Vagina (tissue), 2 donors: ENCODE data around the gene QPCTL. TPM values are rescaled to one million over a fixed set of nuclear protein-coding genes. Genes with fewer than 3 reads are reported as not detected.

ENCODE experiments used
- DNase-seq, 2 donors: peaks; one replicate each; pipeline ENCODE4 v3.0.0-alpha.2; 2017; ENCODE audit errors: extremely low spot score in 2 of 2
- H3K27ac ChIP-seq: fragments of 200-600 bp; sonication (generic); one replicate; pipeline ENCODE4 v1.5.1; 2019
- H3K27me3 ChIP-seq: fragments of 200-600 bp; sonication (generic); one replicate; pipeline ENCODE4 v1.5.1; 2019
- H3K36me3 ChIP-seq, 2 donors: fragments of 200-600 bp; sonication (generic); one replicate each; pipeline ENCODE4 v1.5.1; 2017 to 2019
- H3K4me1 ChIP-seq: fragments of 200-600 bp; sonication (generic); one replicate; pipeline ENCODE4 v1.5.1; 2019
- H3K4me3 ChIP-seq, 2 donors: fragments of 200-600 bp; sonication (generic); 1 replicate in 1 of 2; 2 replicates in 1 of 2; pipeline ENCODE4 v1.5.1; 2016 to 2019
- H3K9me3 ChIP-seq: fragments of 200-600 bp; sonication (generic); one replicate; pipeline ENCODE4 v1.5.1; 2019
- CTCF ChIP-seq, 3 experiments: fragments of 450-650 bp in 2 of 3; fragments of 200-600 bp in 1 of 3; sonication (generic) in 1 of 3; IDR thresholded peaks; one replicate each; pipeline ENCODE4 v1.5.1; 2017 to 2019; ENCODE audit warnings: antibody characterized with exemption in 3 of 3, mild to moderate bottlenecking in 2 of 3, moderate library complexity in 2 of 3
- POLR2A ChIP-seq, 2 donors: fragments of 450-650 bp; IDR thresholded peaks; one replicate each; pipeline ENCODE4 v1.6.1; 2017; ENCODE audit warnings: antibody characterized with exemption in 2 of 2, mild to moderate bottlenecking in 2 of 2, moderate library complexity in 2 of 2
- POLR2AphosphoS5 ChIP-seq, 2 donors: sonication (generic); formaldehyde crosslinking; IDR thresholded peaks; one replicate each; pipeline ENCODE4 v1.9.0; 2017; ENCODE audit warnings: antibody characterized with exemption in 2 of 2, mild to moderate bottlenecking in 2 of 2, low read depth in 1 of 2; ENCODE audit not compliant: insufficient read depth in 1 of 2
- intact Hi-C: fragments of 100-400 bp; cut with DNase I; formaldehyde crosslinking; loops from one replicate; pipeline ENCODE4 v1.15.1; 2023
- total RNA-seq: library from RNA; depleted of rRNA; stranded (reverse); fragments of >200 nt; gene quantifications from one replicate; pipeline ENCODE4 v1.2.3, GENCODE V29; 2016

The QPCTL gene
- 4.7 TPM for total RNA-seq

DNA sequence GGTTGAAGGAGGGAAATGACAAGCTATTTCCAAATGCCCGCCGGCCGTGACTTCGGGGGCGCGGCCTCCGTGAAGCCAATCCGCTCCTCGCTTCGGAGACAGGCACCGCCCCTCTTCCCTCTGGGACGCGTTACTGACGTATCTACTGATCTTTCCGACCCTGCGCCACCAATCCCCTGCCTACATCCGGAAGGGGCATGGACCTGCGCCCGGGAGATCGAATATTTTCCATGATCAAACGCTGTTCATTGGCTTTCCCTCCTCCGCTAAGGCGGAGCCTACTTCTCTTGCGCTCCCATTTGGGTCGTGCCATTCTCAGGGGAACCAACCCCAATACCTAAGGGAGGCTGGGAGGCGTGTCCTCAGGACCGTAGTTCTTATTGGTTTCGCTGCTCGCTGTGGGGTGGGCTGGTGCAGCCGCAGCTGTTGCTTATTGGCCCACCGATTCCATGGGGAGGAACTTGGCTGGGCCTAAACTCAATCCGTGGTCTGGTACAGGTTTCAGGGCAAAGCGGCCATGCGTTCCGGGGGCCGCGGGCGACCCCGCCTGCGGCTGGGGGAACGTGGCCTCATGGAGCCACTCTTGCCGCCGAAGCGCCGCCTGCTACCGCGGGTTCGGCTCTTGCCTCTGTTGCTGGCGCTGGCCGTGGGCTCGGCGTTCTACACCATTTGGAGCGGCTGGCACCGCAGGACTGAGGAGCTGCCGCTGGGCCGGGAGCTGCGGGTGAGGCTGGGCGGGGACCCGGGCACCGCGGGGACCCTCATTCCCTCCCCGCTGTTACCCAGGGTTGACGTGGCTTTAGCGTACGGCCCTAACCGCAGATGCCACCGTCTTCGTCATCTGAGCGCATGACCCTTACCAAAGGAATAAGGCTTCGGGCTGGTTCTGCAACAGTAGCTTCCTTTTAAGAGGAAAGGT, at the start of gene QPCTL:
TSS of gene QPCTL (plus strand) at position 480 of the 919 bp plus-strand sequence. CDS start at position 518, 38 bp downstream.
- H3K9me3 ChIP-seq = no peaks in the 10 kb centered on the region
- DNase-seq = peak in 1 of 2 donors; percentile 99
- intact Hi-C loops = no loop called here

GRCh38 chr19:45643024-45643926, 49.2 kb upstream of the QPCTL start:
- Histone ChIP-seq H3K36me3 (no peaks in the 10 kb centered on the region), H3K9me3 (no peaks in the 10 kb centered on the region), H3K27ac (no peak overlapping the region), H3K4me3 (peak overlapping the region in 1 of 2 donors; percentile 34), H3K4me1 (peaks cover 59% of the 10 kb centered on the region), H3K27me3 (no peaks in the 10 kb centered on the region)
- TF ChIP-seq POLR2AphosphoS5 (IDR thresholded peaks at IDR 0.05; ENCODE audit: insufficient read depth in 1 of 2, low read depth in 1 of 2) (peak in 1 of 2 donors; percentile 75), POLR2A (IDR thresholded peaks at IDR 0.05) (no peak), CTCF (IDR thresholded peaks at IDR 0.05) (peak; percentile 93 to 98 (median 96))
- no peak for DNase-seq
- intact Hi-C loops = loop anchor here (5.0 kb wide), 1 partner anchor 36 kb away; no protein-coding TSS in a partner anchor

More for the DNA sequence above, at the start of gene QPCTL:
- TF ChIP-seq POLR2A (IDR thresholded peaks at IDR 0.05) (peak in 1 of 2 donors; percentile 46), POLR2AphosphoS5 (IDR thresholded peaks at IDR 0.05; ENCODE audit: insufficient read depth in 1 of 2, low read depth in 1 of 2) (peak; percentile 79 to 88), CTCF (IDR thresholded peaks at IDR 0.05) (no peak)
- no peaks in the 10 kb centered on the region for H3K27me3 ChIP-seq
- H3K36me3 ChIP-seq = peaks cover 0 to 15% of the 10 kb centered on the region in 2 donors
- H3K4me3 ChIP-seq = peak within 1 kb of the TSS; percentile 68 to 72
- H3K27ac ChIP-seq = peak within 1 kb of the TSS; percentile 90
- peaks cover 23% of the 10 kb centered on the region for H3K4me1 ChIP-seq

GRCh38 chr19:45643927-45644771, 48.3 kb upstream of the QPCTL start:
- Histone ChIP-seq H3K4me1 (peaks cover 51% of the 10 kb centered on the region), H3K36me3 (no peaks in the 10 kb centered on the region), H3K9me3 (no peaks in the 10 kb centered on the region), H3K27ac (no peak overlapping the region), H3K4me3 (no peak overlapping the region), H3K27me3 (no peaks in the 10 kb centered on the region)
- DNase-seq = no peak
- intact Hi-C loops = loop anchor here (5.0 kb wide), 1 partner anchor 37 kb away; no protein-coding TSS in a partner anchor
- TF ChIP-seq POLR2AphosphoS5 (IDR thresholded peaks at IDR 0.05; ENCODE audit: insufficient read depth in 1 of 2, low read depth in 1 of 2) (no peak), CTCF (IDR thresholded peaks at IDR 0.05) (no peak), POLR2A (IDR thresholded peaks at IDR 0.05) (no peak)

- no peaks in the 10 kb centered on the region for H3K27me3 ChIP-seq
- H3K36me3 ChIP-seq = no peaks in the 10 kb centered on the region
- no peak for DNase-seq
- H3K4me1 ChIP-seq = peaks cover 45% of the 10 kb centered on the region
- no peak overlapping the region for H3K27ac ChIP-seq
- no peak for TF ChIP-seq POLR2AphosphoS5 (IDR thresholded peaks at IDR 0.05; ENCODE audit: insufficient read depth in 1 of 2, low read depth in 1 of 2)
- TF ChIP-seq POLR2A (IDR thresholded peaks at IDR 0.05) = no peak
- no peak for TF ChIP-seq CTCF (IDR thresholded peaks at IDR 0.05)
- no peaks in the 10 kb centered on the region for H3K9me3 ChIP-seq
- peak overlapping the region; percentile 27 to 38 for H3K4me3 ChIP-seq
- intact Hi-C loops = no loop called here
Measured at GRCh38 chr19:45645068-45645630, 47.3 kb upstream of the QPCTL start.
